ENCODE data around the gene LRRC37B. TPM values are rescaled to one million over a fixed set of nuclear protein-coding genes. Genes with fewer than 3 reads are reported as not detected.
"Not testable (repeated sequence)": the region's sequence is repeated elsewhere in the genome, so short reads cannot be mapped to it uniquely, and the experiment has no call there.

The LRRC37B gene
- total RNA-seq, 4 donors from 2014 or later: 5.8 to 14.9 (median 9.7) TPM

DNA sequence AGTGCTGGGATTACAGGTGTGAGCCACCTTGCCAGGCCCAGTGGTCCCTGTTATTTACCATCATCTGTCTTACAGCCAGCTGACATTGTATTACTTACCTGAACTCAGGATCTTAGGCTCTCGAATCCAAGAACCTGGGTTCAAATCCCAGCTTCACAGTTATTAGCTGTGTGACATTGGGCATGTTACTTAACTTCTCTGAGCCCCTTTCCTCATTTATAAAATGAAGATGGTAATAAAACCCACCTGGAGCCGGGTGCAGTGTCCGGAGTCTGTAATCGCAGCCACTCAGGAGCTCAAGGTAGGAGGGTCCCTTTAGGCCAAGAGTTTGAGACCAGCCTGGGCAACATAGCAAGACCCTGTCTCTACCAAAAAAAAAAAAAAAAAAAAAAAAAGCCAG, 79.7 kb downstream of the LRRC37B start:
- H3K36me3 ChIP-seq; H3K4me1 ChIP-seq; intact Hi-C loops (cut with DNase I); H3K27ac ChIP-seq; H3K4me3 ChIP-seq; H3K27me3 ChIP-seq; DNase-seq; H3K9me3 ChIP-seq: not testable (repeated sequence)
- 83 to 100% methylated on average over 1 to 3 of the region's 4 CpGs for WGBS, 2 donors

DNA sequence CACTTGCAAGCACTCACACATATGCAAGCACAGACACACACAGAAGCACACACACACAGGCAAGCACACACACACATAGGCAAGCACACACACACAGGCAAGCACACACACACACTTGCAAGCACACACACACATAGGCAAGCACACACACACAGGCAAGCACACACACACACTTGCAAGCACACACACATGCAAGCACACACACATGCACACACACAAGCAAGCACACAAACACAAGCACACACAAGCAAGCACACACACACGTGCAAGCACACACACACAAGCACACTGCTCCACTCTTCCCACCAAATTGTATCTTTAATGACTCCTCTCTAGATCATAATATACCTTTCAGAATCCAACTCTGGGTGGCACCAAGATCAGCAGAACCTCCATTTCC, 84.9 kb downstream of the LRRC37B start:
- intact Hi-C loops (cut with DNase I); H3K4me3 ChIP-seq: not testable (repeated sequence)
- 57 to 82% methylated on average over 1 of the region's 1 CpG for WGBS, 2 donors

DNA sequence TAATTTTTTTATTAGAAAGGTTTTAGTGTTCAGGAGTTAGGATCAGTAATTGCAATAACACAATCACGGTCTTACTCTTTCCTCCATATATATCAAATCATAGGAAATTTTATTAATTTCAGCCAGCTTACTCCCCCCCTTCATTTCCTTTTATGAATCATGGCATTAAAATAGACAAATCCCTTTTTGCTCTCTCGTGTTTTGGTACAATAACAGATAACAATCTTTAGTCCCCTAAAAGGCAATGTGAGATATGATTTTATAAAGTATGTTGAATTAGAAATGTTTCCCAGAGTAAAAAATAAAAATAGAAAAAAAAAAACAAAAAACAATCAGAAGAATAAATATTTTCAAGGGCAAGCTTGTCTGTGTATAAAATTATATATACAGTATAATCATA, 92.5 kb downstream of the LRRC37B start:
- Histone ChIP-seq H3K27ac (no peak overlapping the region), H3K36me3 (no peaks in the 10 kb centered on the region), H3K4me1 (no peaks in the 10 kb centered on the region), H3K9me3 (no peaks in the 10 kb centered on the region), H3K4me3 (no peak overlapping the region), H3K27me3 (peaks cover 0 to 4% (median 0%) of the 10 kb centered on the region in 4 donors)
- DNase-seq: no peak
- 58 to 62% methylated on average over 2 of the region's 2 CpGs for WGBS, 2 donors
- intact Hi-C loops (cut with DNase I): no loop called here
- TF ChIP-seq, protein P1, sequence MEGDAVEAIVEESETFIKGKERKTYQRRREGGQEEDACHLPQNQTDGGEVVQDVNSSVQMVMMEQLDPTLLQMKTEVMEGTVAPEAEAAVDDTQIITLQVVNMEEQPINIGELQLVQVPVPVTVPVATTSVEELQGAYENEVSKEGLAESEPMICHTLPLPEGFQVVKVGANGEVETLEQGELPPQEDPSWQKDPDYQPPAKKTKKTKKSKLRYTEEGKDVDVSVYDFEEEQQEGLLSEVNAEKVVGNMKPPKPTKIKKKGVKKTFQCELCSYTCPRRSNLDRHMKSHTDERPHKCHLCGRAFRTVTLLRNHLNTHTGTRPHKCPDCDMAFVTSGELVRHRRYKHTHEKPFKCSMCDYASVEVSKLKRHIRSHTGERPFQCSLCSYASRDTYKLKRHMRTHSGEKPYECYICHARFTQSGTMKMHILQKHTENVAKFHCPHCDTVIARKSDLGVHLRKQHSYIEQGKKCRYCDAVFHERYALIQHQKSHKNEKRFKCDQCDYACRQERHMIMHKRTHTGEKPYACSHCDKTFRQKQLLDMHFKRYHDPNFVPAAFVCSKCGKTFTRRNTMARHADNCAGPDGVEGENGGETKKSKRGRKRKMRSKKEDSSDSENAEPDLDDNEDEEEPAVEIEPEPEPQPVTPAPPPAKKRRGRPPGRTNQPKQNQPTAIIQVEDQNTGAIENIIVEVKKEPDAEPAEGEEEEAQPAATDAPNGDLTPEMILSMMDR (IDR thresholded peaks at IDR 0.05): no peak
- TF ChIP-seq POLR2A (IDR thresholded peaks at IDR 0.05): no peak

More for the DNA sequence above, 84.9 kb downstream of the LRRC37B start:
- not testable (repeated sequence) for H3K9me3 ChIP-seq, DNase-seq, H3K36me3 ChIP-seq, H3K27me3 ChIP-seq, H3K27ac ChIP-seq, H3K4me1 ChIP-seq

DNA sequence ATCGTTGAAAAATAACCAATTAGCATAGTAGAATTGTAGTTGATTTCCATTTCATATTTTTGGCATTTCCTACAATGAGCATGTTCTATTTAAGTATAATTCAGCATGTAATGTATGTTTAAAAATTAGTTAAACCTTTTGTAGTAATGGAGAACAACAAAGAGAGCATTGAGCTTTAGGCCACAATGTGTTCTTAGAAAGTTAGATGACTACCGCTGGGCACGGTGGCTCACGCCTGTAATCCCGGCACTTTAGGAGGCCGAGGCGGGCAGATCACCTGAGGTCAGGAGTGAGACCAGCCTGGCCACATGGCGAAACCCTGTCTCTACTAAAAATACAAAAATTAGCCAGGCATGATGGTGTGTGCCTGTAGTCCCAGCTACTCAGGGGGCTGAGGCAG, 93.1 kb downstream of the LRRC37B start:
- H3K4me1 ChIP-seq; H3K36me3 ChIP-seq; H3K9me3 ChIP-seq; H3K4me3 ChIP-seq; H3K27me3 ChIP-seq; DNase-seq; H3K27ac ChIP-seq; intact Hi-C loops (cut with DNase I): not testable (repeated sequence)
- 83 to 94% methylated on average over 7 to 8 of the region's 8 CpGs for WGBS, 2 donors

DNA sequence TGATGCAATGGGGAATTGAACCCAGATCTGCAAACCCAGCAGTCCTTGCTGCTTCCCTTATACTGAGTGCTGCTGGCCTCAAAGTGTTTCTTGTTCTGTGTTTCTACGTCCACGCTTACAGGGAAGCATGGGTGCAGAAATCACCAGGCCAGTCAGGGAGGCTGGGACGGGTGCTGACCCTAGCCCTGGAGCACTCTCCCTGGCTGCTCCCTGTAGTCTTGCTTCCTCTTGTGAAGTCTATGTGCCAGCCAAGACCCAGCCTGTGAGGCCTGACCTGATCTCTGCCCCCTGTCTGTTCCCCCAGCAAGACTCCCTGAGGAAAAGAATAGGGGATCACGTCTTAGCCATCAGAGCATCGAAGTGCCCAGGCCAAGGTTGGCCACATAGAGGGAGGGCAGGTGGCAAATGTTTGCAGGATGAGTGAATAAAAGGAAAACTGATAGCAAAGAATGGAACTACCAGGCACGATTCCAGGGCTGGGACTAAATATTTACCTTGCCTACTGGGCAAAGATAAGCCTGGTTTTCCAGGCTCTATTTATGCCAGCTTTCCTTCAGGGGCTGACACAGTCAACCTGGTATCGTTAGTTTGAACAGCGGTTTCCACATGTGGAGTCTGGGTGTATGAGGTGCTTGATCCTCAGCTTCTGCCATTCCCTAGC, 93.9 kb downstream of the LRRC37B start:
- no peak overlapping the region for H3K27ac ChIP-seq
- 43 to 54% methylated on average over 5 of the region's 8 CpGs for WGBS, 2 donors
- TF ChIP-seq, protein P1 (IDR thresholded peaks at IDR 0.05): no peak
- TF ChIP-seq POLR2A (IDR thresholded peaks at IDR 0.05): no peak
- no peaks in the 10 kb centered on the region for H3K9me3 ChIP-seq
- no peaks in the 10 kb centered on the region for H3K36me3 ChIP-seq
- no peaks in the 10 kb centered on the region for H3K4me1 ChIP-seq
- no peak for DNase-seq
- intact Hi-C loops (cut with DNase I): no loop called here
- no peak overlapping the region for H3K4me3 ChIP-seq
- H3K27me3 ChIP-seq: peaks cover 0 to 4% (median 0%) of the 10 kb centered on the region in 4 donors

DNA sequence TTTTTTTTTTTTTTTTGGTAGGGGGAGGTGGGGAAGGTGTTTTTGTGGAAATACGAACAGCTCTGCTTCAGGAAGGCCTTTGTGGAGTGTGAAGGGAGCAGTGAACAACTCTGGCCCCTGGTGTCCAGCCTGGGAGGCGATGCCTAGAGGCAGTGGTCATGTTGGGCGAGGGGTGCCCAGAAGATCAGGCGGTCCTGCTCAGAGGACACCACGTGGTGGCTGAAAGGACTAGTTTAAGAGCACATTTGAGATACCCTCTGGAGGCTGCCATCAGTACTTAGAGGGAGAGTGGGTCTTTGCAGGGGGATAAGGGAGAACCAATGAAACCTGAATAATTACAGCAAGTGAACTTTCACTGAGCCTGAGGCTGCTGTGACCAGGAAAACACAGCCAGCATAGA, 95.0 kb downstream of the LRRC37B start:
- H3K4me1 ChIP-seq: no peaks in the 10 kb centered on the region
- DNase-seq: no peak
- intact Hi-C loops (cut with DNase I): no loop called here
- TF ChIP-seq, protein P1 (IDR thresholded peaks at IDR 0.05): no peak
- TF ChIP-seq POLR2A (IDR thresholded peaks at IDR 0.05): no peak
- no peaks in the 10 kb centered on the region for H3K9me3 ChIP-seq
- H3K27ac ChIP-seq: no peak overlapping the region
- no peak overlapping the region for H3K4me3 ChIP-seq
- 79 to 85% methylated on average over 3 to 5 of the region's 5 CpGs for whole genome bisulfite sequencing, 2 donors
- H3K36me3 ChIP-seq: no peaks in the 10 kb centered on the region
- peaks cover 0 to 4% (median 0%) of the 10 kb centered on the region in 4 donors for H3K27me3 ChIP-seq
